ENCODE data around the gene NAA11.

DNA sequence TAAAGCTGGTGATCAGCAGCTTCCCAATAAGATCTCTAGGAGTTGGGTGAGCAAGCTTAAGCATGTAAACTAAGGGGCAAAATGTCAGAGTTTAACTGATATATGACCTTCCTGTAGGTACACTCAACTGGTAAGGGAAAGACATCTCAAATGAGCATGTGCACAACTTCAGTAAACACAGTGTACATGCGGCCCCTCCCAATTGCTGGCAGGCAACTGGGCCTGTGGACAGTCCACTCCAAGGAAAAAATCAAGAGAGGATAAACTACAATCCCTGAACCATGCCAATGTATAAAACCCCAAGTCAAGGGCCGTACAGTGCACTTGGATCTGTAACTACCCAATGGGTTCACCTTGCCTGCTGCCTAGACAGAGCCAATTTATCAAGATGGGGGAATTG, 4.9 kb upstream of the NAA11 start:
- TF ChIP-seq CTCF (IDR thresholded peaks at IDR 0.05) (no peak), POLR2AphosphoS5 (IDR thresholded peaks at IDR 0.05) (no peak), POLR2A (IDR thresholded peaks at IDR 0.05) (no peak)

All from prostate gland (tissue), 2 donors.